HG03354 (cell line): ENCODE measurements around the gene PRKAR2B.
A peak's percentile ranks its signal among the peaks of the same experiment; 100 is the strongest.

Source experiments
- ATAC-seq: cut with Tn5 transposase; IDR thresholded peaks from one replicate; pipeline ENCODE4 v1.9.1; 2021; ENCODE audit warnings: mild to moderate bottlenecking; ENCODE audit not compliant: unreplicated experiment, poor library complexity, severe bottlenecking

Gene PRKAR2B

DNA sequence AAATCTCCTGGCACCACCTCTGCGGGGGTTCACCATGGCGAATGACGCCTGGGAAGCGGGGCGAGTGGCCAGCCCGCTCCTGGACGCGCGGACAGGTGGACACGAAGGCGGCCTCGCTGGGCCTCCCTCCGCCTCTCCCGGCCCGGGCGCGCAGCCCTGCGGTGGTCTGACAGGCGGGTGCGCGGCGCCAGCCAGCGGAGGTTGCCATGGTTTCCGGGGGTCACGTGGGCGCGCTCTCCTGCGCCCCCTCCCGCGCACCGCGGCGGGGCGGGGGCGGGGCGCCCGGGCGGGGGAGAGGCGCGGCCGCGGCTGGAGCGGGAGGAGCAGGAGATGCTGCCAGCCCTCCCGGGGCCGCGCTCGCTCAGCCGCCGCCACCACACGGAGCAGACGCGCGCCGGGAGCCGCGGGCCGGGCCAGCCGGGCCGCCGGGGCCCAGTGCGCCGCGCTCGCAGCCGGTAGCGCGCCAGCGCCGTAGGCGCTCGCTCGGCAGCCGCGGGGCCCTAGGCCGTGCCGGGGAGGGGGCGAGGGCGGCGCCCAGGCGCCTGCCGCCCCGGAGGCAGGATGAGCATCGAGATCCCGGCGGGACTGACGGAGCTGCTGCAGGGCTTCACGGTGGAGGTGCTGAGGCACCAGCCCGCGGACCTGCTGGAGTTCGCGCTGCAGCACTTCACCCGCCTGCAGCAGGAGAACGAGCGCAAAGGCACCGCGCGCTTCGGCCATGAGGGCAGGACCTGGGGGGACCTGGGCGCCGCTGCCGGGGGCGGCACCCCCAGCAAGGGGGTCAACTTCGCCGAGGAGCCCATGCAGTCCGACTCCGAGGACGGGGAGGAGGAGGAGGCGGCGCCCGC lies at the start of gene PRKAR2B:
PRKAR2B (plus strand) TSS at position 359 of the 848 bp plus-strand sequence; CDS start at position 562, 203 bp downstream.
- ATAC-seq, result peak; percentile 88

DNA sequence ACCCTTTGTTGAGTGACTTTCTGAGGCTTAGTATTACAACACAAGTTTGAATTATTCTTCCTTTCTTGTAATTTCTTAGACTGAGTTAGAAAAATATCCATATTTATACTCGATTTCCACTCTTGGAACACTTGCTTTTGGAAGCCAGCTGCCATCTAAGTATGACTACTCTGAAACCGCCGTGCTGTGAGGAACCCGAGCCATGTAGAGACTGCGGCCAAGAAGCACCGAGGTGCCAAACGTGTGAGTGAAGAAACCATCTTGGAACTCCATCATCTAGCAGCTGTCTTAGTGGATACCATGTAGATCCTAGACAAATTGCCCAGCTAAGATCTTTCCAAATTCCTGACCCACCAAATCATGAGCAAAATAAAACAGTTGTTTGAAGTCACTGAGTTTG lies 49.7 kb upstream of the PRKAR2B start:
- no peak for ATAC-seq

DNA sequence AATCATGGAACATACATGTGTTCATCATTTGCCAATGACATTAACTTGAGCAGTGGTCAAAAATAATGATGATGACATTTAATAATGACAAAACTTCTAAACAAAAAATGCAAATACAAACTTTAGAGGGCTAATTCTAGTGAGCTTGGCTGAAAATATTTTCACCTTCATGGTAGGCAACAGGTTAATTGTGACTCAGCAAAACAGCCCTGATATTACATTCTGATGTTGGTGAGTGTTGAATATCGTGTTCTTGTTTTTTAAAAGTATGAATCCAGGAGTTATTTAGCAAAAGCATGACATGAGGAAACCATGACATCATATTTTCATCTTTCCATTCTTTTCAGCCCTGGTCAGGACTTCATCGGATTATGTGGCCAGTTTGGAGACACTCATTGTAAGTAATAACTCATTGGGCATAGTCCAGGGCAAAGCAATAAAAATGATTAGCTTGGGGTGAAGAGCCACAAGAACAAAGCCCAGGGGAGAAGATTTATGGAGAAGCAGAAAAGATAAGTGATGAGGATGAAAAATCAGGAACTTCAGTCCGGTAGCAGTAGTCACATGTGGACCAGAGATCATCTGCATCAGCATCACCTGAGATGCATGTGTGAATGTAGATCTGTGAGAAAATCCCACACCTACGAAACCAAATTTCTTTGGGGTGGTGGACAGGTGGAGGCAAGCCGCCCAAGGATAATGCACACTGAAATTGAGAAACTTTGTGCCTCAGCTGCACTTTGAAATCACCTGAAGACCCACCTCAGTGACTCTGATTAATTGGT lies 46.8 kb upstream of the PRKAR2B start:
- no peak for ATAC-seq

GRCh38 chr7:106999023-106999422 lies 45.5 kb upstream of the PRKAR2B start:
- no peak for ATAC-seq

DNA sequence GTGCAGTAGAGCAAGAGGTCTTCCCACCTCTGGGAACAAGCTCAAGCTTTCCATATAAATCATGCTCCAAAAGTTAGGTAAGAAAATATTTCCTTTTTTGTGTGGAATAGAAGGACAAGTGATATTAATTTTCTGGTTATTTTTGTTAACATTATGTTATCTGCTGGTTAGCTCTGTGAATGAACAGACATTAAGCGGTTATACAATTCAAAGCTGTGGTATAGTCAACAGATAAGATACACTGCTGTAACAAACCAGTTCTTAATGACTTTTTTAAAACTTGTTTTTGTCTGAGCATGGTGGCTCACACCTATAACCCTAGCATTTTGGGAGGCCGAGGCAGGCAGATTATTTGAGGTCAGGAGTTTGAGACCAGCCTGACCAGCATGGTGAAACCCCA lies 43.0 kb upstream of the PRKAR2B start:
- no peak for ATAC-seq

DNA sequence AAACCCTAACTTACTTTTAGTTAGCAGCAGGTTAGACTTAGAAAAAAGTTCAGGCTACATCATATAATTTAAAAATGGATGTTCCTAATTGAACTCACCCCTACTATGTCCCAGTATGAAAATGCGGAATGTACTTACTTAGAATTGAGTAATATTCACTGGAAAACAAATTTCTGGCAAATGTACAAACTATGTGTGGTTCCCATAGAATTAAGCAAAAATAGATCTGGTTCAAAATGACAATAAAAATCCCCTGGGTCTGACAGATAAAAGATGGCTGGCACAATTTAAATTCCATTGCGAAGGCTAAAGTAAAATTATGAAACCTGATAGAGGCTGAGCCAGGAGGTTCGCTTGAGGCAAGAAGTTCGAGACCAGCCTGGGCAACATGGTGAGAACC lies 42.4 kb upstream of the PRKAR2B start:
- no peak for ATAC-seq

- ATAC-seq, result no peak
Measured at GRCh38 chr7:107002529-107002998, 41.9 kb upstream of the PRKAR2B start.

DNA sequence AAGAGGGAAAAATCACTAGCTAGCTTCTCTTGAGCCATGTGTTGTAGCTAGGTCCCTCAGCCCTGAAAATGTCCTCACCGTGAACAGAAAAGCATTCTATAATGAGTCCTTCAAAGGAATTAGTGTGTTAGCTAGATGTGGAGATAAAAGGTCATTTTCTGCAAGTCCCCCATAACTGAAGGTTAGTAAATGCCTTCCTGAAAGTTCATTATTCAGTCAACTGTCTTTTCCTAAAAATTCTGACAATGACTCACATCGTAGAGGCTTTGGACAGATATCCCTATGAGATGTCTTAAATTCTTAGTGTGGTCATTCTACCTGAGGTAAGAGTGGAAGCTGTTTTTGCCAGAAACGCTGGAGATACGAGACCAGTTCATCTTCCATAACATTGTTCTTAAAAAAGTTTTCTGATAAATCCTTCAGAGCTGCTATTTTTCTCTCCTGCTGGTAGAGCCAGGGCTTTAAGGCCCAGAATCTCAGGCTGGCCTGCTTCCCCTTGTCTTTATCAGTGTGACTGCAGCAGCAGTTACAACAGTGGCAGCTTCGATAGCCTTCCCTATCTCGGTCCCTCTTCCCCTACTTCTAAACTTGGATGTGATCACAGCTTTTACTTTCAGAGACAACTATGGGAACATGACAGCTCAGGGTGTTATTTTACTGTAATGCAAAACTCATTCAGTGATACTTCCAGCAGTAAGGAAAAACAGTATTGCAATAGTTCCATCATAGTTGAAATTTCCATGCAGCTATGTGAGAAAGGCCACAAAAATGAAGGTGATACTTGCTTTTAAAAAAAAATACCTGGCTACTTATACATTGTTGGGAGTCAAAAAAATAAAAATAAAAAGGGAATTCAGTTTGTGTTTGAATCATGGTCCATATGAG lies 37.3 kb upstream of the PRKAR2B start:
- ATAC-seq, result no peak

DNA sequence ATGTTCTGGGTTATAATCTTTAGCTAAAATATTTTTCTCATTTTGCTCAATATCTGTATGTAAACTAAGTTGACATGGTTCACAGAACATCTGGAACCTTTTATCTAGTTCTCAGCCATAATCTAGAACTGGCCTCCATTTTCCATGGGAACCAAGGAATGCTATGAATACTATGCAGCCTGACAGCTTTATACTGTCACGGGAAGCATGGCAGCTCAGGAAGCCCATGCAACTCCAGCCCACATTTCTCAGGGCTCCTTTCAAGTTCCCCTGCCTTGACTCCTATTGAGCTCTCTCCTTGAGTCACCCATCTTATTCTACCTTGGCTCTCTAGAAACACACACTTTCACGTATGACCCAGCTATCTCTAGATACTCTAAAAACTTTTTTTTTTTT lies 36.6 kb upstream of the PRKAR2B start:
- no peak for ATAC-seq

- ATAC-seq, result no peak
Measured at GRCh38 chr7:107009846-107010203, 34.7 kb upstream of the PRKAR2B start.

DNA sequence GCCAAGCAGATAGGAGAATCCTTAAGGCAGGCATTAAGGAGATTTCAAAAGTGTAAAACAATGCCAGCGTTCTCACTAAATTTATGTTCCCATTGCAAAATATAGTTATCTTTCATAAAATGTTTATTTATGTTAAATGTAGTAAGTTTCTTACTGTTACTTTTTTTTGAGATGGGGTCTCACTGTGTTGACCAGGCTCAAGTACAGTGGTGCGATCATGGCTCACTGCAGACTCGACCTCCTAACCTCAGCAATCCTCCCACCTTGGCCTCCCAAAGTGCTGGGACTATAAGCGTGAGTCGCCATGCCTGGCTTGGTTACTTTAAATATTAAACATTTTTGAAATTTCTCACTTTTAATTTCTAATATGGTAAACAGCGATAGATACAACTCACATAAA lies 31.8 kb upstream of the PRKAR2B start:
- ATAC-seq, result no peak

DNA sequence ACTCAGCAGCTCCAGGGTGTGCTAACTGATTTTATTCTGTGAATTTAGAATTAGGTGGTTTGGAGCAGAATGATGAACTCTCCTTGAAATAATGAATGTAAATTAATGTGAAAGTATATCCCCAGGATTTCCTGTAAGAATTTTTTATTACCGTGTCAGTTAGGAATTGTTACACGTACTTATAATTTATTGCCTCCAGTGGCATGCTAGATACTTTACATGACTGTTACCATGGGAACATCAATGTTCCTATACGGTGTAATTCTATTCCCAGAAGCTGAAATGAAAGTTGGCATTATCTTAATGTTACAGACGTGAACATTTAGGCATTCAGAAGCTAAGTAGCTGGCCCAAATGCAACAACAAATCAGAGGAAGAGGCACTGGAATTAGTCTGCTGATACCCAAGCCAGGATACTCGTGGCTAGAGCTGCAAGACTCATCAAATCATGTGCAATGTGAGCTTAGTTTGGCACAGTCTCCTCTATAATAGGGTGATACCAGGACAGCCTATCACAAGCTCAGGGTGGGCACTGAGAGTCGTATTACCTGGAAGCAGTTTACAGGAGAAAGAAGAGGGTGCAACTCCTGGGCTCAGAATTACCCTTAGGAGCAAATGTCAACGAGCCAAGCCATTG lies 30.0 kb upstream of the PRKAR2B start:
- ATAC-seq, result no peak

DNA sequence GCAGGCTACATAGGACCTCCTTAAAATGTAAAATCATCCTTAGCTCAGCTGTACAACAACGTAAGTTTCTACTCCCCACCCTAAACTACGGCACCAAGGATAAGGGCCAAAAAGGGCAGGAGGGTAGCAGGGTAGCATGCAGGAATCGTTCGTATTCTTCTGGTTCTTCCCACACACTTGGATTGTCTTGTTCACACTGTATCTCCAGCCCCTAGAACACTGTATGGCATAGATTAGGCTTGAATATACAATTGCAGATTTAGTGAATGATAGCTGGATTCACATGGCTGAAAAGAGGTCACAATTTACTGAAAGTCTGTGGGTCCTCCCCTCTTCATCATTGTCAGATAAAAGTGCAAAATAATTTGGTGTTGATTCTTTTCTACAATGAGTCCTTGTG lies 28.2 kb upstream of the PRKAR2B start:
- ATAC-seq, result no peak

DNA sequence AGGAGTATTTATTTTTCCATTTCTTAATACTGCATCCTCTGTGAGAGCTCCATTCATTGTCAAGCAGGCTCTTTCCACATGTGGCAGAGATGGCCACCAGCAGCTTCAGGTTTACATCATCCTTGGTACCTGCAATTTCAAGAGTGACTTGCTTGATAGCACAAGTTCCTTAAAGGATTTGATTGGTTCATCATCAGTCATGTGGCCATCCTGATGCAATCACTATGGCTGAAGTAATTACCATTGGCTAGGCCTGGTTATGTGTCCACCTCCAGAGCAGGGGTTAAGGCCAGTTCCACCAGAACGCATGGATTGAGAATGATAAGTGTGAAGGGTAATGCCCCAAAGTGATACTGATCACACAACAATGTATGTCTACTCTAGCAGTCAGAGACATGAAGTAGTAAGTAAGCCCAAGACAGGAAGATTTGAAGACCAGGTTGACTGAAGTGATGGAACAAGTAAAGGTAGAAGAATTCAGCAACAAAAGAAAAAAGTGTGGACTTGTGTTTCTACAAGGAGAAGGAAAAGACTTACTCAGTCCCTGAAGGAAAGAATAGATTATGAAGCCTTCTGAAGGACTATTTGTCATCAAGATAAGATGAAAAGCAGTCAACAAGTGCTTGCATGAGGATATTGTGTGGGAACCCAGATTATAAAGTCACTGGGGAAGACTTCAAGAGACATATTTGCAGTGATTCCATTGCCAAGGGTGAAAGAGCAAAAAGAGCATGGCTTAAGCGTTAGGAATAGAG lies 26.4 kb upstream of the PRKAR2B start:
- no peak for ATAC-seq

DNA sequence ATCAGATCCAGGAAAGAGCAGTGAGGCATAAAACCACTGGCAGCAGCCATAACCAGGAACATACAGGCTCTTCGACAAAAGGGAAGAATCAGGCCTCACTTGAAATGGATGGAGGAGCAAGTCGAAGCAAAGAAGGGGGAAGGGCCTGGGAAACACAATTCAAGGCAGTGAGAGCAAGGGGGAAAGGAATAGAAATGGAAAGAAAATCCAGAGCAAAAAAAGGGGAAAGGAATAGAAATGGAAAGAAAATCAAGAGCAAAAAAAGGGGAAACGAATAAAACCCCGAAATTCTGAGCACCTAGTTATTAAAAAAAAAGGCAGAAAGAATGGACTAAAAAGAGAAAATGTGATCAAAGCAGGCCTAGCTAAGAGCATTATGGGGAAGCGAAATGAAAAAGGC lies 24.1 kb upstream of the PRKAR2B start:
- no peak for ATAC-seq

DNA sequence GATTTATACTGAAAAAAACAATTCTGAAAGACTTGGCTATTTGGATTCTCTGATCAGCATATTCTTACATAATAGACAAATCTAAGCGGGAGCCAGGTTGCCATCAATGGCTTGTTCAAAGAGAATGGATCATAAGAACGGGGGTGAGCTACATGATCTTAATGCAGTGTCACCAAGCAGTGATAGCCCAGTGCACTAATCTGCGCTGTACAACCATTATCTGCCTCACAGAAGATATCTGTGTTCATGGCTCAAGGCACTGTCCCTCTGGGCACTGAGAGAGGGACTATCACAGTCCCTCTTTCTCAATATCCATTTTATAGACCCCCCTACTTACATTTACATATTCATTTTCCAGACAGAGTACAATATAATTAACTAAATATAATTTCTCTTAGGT lies 22.9 kb upstream of the PRKAR2B start:
- no peak for ATAC-seq

- ATAC-seq, result no peak
Measured at GRCh38 chr7:107023522-107024151, 20.9 kb upstream of the PRKAR2B start.

- no peak for ATAC-seq
Measured at GRCh38 chr7:107024906-107025305, 19.6 kb upstream of the PRKAR2B start.
